ENCODE measurements around the gene GBE1. TPM values are rescaled to one million over a fixed set of nuclear protein-coding genes. Genes with fewer than 3 reads are reported as not detected.

The GBE1 gene
- total RNA-seq, 2 experiments from 2014 or later = 3.7 to 4.4 TPM

DNA sequence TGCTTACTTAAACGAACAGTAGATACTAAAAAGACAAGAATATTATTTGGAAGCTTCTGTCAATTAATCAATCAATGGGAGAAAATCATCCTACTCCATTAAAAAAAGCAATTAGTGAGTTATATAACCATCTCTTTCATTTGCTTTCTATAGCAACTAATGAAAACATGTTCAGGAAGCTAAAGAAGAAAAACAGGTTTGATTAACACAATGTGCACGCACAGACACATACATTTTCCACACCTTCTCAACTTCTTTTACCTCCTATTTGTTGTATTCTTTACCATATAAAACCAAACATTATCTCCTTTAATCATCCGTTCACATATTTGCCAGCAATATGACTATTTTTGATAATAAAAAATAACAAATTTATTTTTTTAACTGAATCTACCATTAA is 111.3 kb downstream of the GBE1 start:
- H3K27ac ChIP-seq (ENCODE audit: low read depth in 1 of 2, low read length in 2 of 2) = no peak overlapping the region
- Mint-ChIP-seq H3K27me3 (no peaks in the 10 kb centered on the region), H3K4me1 (ENCODE audit: low read depth) (no peaks in the 10 kb centered on the region), H3K9me3 (no peaks in the 10 kb centered on the region), H3K27ac (no peak overlapping the region), H3K4me3 (no peak overlapping the region), H3K36me3 (ENCODE audit: low read depth) (no peaks in the 10 kb centered on the region)
- DNase-seq (no peak), ATAC-seq (ENCODE audit: poor library complexity) (no peak)
- H3K9me3 ChIP-seq (ENCODE audit: control insufficient read depth in 1 of 2, insufficient read depth in 1 of 2, low read length in 2 of 2) = no peaks in the 10 kb centered on the region
- no peaks in the 10 kb centered on the region for H3K27me3 ChIP-seq (ENCODE audit: control insufficient read depth in 1 of 2, insufficient read depth in 2 of 2, low read length in 2 of 2)
- CTCF ChIA-PET = no interaction called here
- intact Hi-C loops (cut with DNase I, micrococcal nuclease) = no loop called here
- no peaks in the 10 kb centered on the region for H3K36me3 ChIP-seq (ENCODE audit: insufficient read depth, low read length)
- no peaks in the 10 kb centered on the region for H3K4me1 ChIP-seq (ENCODE audit: insufficient read depth, low read length)
- H3K4me3 ChIP-seq (ENCODE audit: low read length) = no peak overlapping the region
- POLR2A ChIA-PET = no interaction called here
- TF ChIP-seq, protein P1, sequence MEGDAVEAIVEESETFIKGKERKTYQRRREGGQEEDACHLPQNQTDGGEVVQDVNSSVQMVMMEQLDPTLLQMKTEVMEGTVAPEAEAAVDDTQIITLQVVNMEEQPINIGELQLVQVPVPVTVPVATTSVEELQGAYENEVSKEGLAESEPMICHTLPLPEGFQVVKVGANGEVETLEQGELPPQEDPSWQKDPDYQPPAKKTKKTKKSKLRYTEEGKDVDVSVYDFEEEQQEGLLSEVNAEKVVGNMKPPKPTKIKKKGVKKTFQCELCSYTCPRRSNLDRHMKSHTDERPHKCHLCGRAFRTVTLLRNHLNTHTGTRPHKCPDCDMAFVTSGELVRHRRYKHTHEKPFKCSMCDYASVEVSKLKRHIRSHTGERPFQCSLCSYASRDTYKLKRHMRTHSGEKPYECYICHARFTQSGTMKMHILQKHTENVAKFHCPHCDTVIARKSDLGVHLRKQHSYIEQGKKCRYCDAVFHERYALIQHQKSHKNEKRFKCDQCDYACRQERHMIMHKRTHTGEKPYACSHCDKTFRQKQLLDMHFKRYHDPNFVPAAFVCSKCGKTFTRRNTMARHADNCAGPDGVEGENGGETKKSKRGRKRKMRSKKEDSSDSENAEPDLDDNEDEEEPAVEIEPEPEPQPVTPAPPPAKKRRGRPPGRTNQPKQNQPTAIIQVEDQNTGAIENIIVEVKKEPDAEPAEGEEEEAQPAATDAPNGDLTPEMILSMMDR (IDR thresholded peaks at IDR 0.05) = no peak

DNA sequence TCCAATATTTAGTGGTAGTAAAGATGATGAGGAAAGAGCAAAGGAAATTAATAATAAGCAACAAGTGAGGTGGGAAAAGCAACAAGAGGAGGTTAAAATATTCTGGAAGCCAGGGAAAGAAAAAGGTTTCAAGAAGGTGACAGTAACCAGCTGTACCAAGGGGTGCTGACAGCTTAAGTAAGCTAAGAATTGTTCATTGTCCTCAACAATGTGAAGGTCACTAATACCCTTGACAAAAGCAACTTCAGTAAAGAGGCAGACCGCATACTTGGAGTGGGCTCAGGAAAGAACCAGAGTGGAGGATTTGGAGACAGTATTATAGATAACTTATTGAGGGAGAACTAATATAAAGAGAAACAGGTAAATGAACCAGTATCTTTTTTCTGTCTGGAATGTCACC is 116.2 kb downstream of the GBE1 start:
- no peaks in the 10 kb centered on the region for H3K4me1 ChIP-seq (ENCODE audit: insufficient read depth, low read length)
- intact Hi-C loops (cut with DNase I, micrococcal nuclease) = no loop called here
- H3K9me3 Mint-ChIP-seq = no peaks in the 10 kb centered on the region
- TF ChIP-seq, protein P1 (IDR thresholded peaks at IDR 0.05) = no peak
- no peak overlapping the region for H3K27ac ChIP-seq (ENCODE audit: low read depth in 1 of 2, low read length in 2 of 2)
- ATAC-seq (ENCODE audit: poor library complexity) = no peak
- ChIA-PET CTCF (no interaction called here), POLR2A (no interaction called here)
- no peak overlapping the region for H3K4me3 Mint-ChIP-seq
- no peaks in the 10 kb centered on the region for H3K27me3 Mint-ChIP-seq
- no peaks in the 10 kb centered on the region for H3K36me3 ChIP-seq (ENCODE audit: insufficient read depth, low read length)
- no peaks in the 10 kb centered on the region for H3K27me3 ChIP-seq (ENCODE audit: control insufficient read depth in 1 of 2, insufficient read depth in 2 of 2, low read length in 2 of 2)
- H3K9me3 ChIP-seq (ENCODE audit: control insufficient read depth in 1 of 2, insufficient read depth in 1 of 2, low read length in 2 of 2) = no peaks in the 10 kb centered on the region
- no peak for DNase-seq
- H3K4me3 ChIP-seq (ENCODE audit: low read length) = no peak overlapping the region
- H3K36me3 Mint-ChIP-seq (ENCODE audit: low read depth) = no peaks in the 10 kb centered on the region
- no peaks in the 10 kb centered on the region for H3K4me1 Mint-ChIP-seq (ENCODE audit: low read depth)
- no peak overlapping the region for H3K27ac Mint-ChIP-seq

DNA sequence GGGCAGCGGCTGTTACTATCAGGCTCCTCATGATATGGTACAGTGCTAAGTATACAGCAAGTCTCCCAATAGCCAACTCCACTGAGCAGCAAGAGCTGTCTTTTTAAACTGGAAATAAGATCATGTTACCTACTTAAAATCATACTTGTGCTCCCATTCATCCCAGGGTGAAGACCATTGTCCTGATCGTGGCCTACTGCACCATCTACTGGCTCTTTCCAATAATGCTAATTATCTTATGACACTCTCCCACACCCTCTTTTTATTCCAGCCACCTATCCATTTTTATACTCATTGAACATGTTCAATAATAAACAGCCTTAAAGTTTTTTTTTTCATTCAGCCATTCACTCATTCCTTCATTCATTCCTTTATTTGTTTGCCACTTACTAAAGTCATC is 117.7 kb downstream of the GBE1 start:
- Histone ChIP-seq H3K27ac (ENCODE audit: low read depth in 1 of 2, low read length in 2 of 2) (no peak overlapping the region), H3K36me3 (ENCODE audit: insufficient read depth, low read length) (no peaks in the 10 kb centered on the region), H3K4me1 (ENCODE audit: insufficient read depth, low read length) (no peaks in the 10 kb centered on the region), H3K27me3 (ENCODE audit: control insufficient read depth in 1 of 2, insufficient read depth in 2 of 2, low read length in 2 of 2) (no peaks in the 10 kb centered on the region), H3K4me3 (ENCODE audit: low read length) (no peak overlapping the region), H3K9me3 (ENCODE audit: control insufficient read depth in 1 of 2, insufficient read depth in 1 of 2, low read length in 2 of 2) (no peaks in the 10 kb centered on the region)
- H3K27ac Mint-ChIP-seq = no peak overlapping the region
- H3K9me3 Mint-ChIP-seq = no peaks in the 10 kb centered on the region
- ChIA-PET CTCF (no interaction called here), POLR2A (no interaction called here)
- no peak for DNase-seq
- H3K4me1 Mint-ChIP-seq (ENCODE audit: low read depth) = no peaks in the 10 kb centered on the region
- peaks cover 4% of the 10 kb centered on the region for H3K36me3 Mint-ChIP-seq (ENCODE audit: low read depth)
- intact Hi-C loops (cut with DNase I, micrococcal nuclease) = no loop called here
- TF ChIP-seq, protein P1 (IDR thresholded peaks at IDR 0.05) = no peak
- no peak for ATAC-seq (ENCODE audit: poor library complexity)
- H3K4me3 Mint-ChIP-seq = no peak overlapping the region
- no peaks in the 10 kb centered on the region for H3K27me3 Mint-ChIP-seq
